D721Med (cell line): Measurements from ENCODE around the gene RAP2A.

Experiments
- DNase-seq: peaks from one replicate; pipeline ENCODE4 v3.0.0; 2011; ENCODE audit warnings: low spot score; ENCODE audit not compliant: insufficient read length
- FAIRE-seq: peaks from 2 replicates; lab custom pipeline; 2011; peaks lifted over from hg19 to GRCh38; lab: Jason Lieb, UNC
- CTCF ChIP-seq: IDR thresholded peaks from 2 replicates; pipeline ENCODE4 v1.5.1; 2012; ENCODE audit warnings: mild to moderate bottlenecking, control low read depth; ENCODE audit not compliant: insufficient read depth; ENCODE audit errors: missing control alignments

The RAP2A gene

GRCh38 chr13:97436845-97437244, 2.9 kb downstream of the RAP2A start:
- TF ChIP-seq CTCF = no peak
- FAIRE-seq (no peak), DNase-seq (no peak)

- TF ChIP-seq CTCF = no peak
- DNase-seq (no peak), FAIRE-seq (no peak)
Observed at GRCh38 chr13:97437729-97438128, 3.8 kb downstream of the RAP2A start.

- no peak for TF ChIP-seq CTCF
- DNase-seq (no peak), FAIRE-seq (peak; percentile 81)
Observed at GRCh38 chr13:97438856-97439595, 5.1 kb downstream of the RAP2A start.

- FAIRE-seq (no peak), DNase-seq (no peak)
- TF ChIP-seq CTCF = no peak
Observed at GRCh38 chr13:97440598-97441170, 6.7 kb downstream of the RAP2A start.

- TF ChIP-seq CTCF = no peak
- FAIRE-seq (no peak), DNase-seq (no peak)
Observed at GRCh38 chr13:97441368-97441767, 7.4 kb downstream of the RAP2A start.

- no peak for FAIRE-seq
- TF ChIP-seq CTCF = no peak
- DNase-seq = no peak
Observed at GRCh38 chr13:97445522-97446187, 11.7 kb downstream of the RAP2A start.
